Spinal cord (tissue), 10 donors: ENCODE data around the gene PXYLP1. TPM values are rescaled to one million over a fixed set of nuclear protein-coding genes. Genes with fewer than 3 reads are reported as not detected.
A peak's percentile ranks its signal among the peaks of the same experiment; 100 is the strongest.

Experiments
- DNase-seq, 6 donors: peaks; one replicate each; pipeline versions ENCODE4 v3.0.0 to v3.0.0-alpha.2; 2013 to 2015; ENCODE audit warnings: low spot score in 6 of 6, low read depth in 4 of 6
- H3K27ac ChIP-seq: one replicate; pipeline ENCODE4 v1.5.1; 2013; ENCODE audit warnings: low read depth, low read length, control low read depth
- H3K27me3 ChIP-seq: one replicate; pipeline ENCODE4 v1.6.1; 2013; ENCODE audit warnings: low read length; ENCODE audit not compliant: control insufficient read depth, insufficient read depth
- H3K36me3 ChIP-seq: one replicate; pipeline ENCODE4 v1.6.1; 2013; ENCODE audit warnings: low read length; ENCODE audit not compliant: control insufficient read depth, insufficient read depth
- H3K4me1 ChIP-seq: one replicate; pipeline ENCODE4 v1.6.1; 2013; ENCODE audit warnings: low read length; ENCODE audit not compliant: control insufficient read depth, insufficient read depth
- H3K4me3 ChIP-seq: one replicate; pipeline ENCODE4 v1.5.1; 2013; ENCODE audit warnings: low read depth, low read length, control low read depth
- H3K9me3 ChIP-seq: one replicate; pipeline ENCODE4 v1.6.1; 2013; ENCODE audit warnings: low read length; ENCODE audit not compliant: control insufficient read depth, insufficient read depth
- WGBS: methylation state at CpG from one replicate; pipeline ENCODE4 v1.1.5; 2013; ENCODE audit warnings: missing lambda C conversion rate; ENCODE audit not compliant: insufficient coverage; 5-methylcytosine and 5-hydroxymethylcytosine counted together
- long read RNA-seq, 4 donors: transcript quantifications; one replicate each; lab custom pipeline, GENCODE V29; 2026
- polyA plus RNA-seq, 2 donors: library from polyadenylated mRNA; unstranded; fragments of 120-200 nt; gene quantifications; one replicate each; pipeline ENCODE4 v1.2.1, GENCODE V29; 2013; ENCODE audit not compliant: insufficient read length in 2 of 2
- total RNA-seq, 2 donors: library from RNA; depleted of rRNA in 1 of 2; stranded (reverse); fragments of 120-200 nt in 1 of 2; fragments of >200 nt in 1 of 2; gene quantifications; one replicate each; pipeline versions ENCODE4 v1.2.3 to v1.2.4, GENCODE V29; 2013 to 2014
- donor health status: healthy.

Gene PXYLP1
- 10 to 100 TPM; 33.2 to 48.6 TPM for total RNA-seq
- polyA plus RNA-seq, result 10 to 100 TPM; 41.7 to 42.5 TPM
- long read RNA-seq, donor 1, transcript PXYLP1-201 (6 exons, 3,281 nt), result major isoform, 20 of 22 reads
- long read RNA-seq, donor 1, partial matches to known transcripts, result 0 of 22 reads
- long read RNA-seq, donor 1, other reads (novel, unspliced or antisense), result 0 of 22 reads
- long read RNA-seq, donor 2, transcript PXYLP1-201 (6 exons, 3,281 nt), result major isoform, 8 of 9 reads
- long read RNA-seq, donor 2, partial matches to known transcripts, result 0 of 9 reads
- long read RNA-seq, donor 2, other reads (novel, unspliced or antisense), result 0 of 9 reads
- long read RNA-seq, donor 3, partial matches to known transcripts, result 12 of 16 reads
- long read RNA-seq, donor 3, other reads (novel, unspliced or antisense), result 0 of 16 reads
- long read RNA-seq, donor 4, transcript PXYLP1-201 (6 exons, 3,281 nt), result major isoform, 10 of 15 reads
- long read RNA-seq, donor 4, partial matches to known transcripts, result 5 of 15 reads
- long read RNA-seq, donor 4, other reads (novel, unspliced or antisense), result 0 of 15 reads

- Histone ChIP-seq H3K36me3 (peaks cover 8% of the 10 kb centered on the region), H3K27ac (peak within 1 kb of the TSS; percentile 79), H3K4me1 (peaks cover 34% of the 10 kb centered on the region), H3K9me3 (no peaks in the 10 kb centered on the region), H3K4me3 (peak within 1 kb of the TSS; percentile 56), H3K27me3 (no peaks in the 10 kb centered on the region)
- under 1% methylated on average over 92 of the region's 92 CpGs for WGBS
- DNase-seq, result peak; percentile 61 to 96 (median 80)
Measured at GRCh38 chr3:141231101-141231951, at the start of gene PXYLP1. Gene PXYLP1, plus strand, starts transcription at chr3:141231825. Its CDS starts 28,351 bp downstream, at chr3:141260176.

GRCh38 chr3:141183606-141184005 is 48.0 kb upstream of the PXYLP1 start:
- DNase-seq, result no peak
- WGBS, result no CpG with 5 or more reads among the region's 2 CpGs
- peaks cover 4% of the 10 kb centered on the region for H3K9me3 ChIP-seq
- no peaks in the 10 kb centered on the region for H3K4me1 ChIP-seq
- H3K36me3 ChIP-seq, result no peaks in the 10 kb centered on the region
- no peak overlapping the region for H3K4me3 ChIP-seq
- H3K27me3 ChIP-seq, result no peaks in the 10 kb centered on the region
- no peak overlapping the region for H3K27ac ChIP-seq

- no peaks in the 10 kb centered on the region for H3K4me1 ChIP-seq
- no peak for DNase-seq
- no peaks in the 10 kb centered on the region for H3K27me3 ChIP-seq
- 94% methylated on average over 2 of the region's 4 CpGs for WGBS
- H3K27ac ChIP-seq, result no peak overlapping the region
- H3K36me3 ChIP-seq, result no peaks in the 10 kb centered on the region
- peaks cover 4% of the 10 kb centered on the region for H3K9me3 ChIP-seq
- H3K4me3 ChIP-seq, result no peak overlapping the region
Measured at GRCh38 chr3:141184430-141184829, 47.2 kb upstream of the PXYLP1 start.

- Histone ChIP-seq H3K4me3 (no peak overlapping the region), H3K9me3 (no peaks in the 10 kb centered on the region), H3K27me3 (no peaks in the 10 kb centered on the region), H3K27ac (no peak overlapping the region), H3K36me3 (no peaks in the 10 kb centered on the region), H3K4me1 (no peaks in the 10 kb centered on the region)
- 75% methylated on average over 2 of the region's 2 CpGs for WGBS
- DNase-seq, result no peak
Measured at GRCh38 chr3:141191097-141191749, 40.4 kb upstream of the PXYLP1 start.

GRCh38 chr3:141192345-141192744 is 39.3 kb upstream of the PXYLP1 start:
- 0% methylated on average over 6 of the region's 11 CpGs for WGBS
- Histone ChIP-seq H3K4me3 (no peak overlapping the region), H3K27ac (no peak overlapping the region), H3K27me3 (no peaks in the 10 kb centered on the region), H3K4me1 (no peaks in the 10 kb centered on the region), H3K36me3 (no peaks in the 10 kb centered on the region), H3K9me3 (no peaks in the 10 kb centered on the region)
- DNase-seq, result peak; percentile 91 to 99 (median 96)

- Histone ChIP-seq H3K4me3 (no peak overlapping the region), H3K4me1 (no peaks in the 10 kb centered on the region), H3K9me3 (no peaks in the 10 kb centered on the region), H3K36me3 (no peaks in the 10 kb centered on the region), H3K27me3 (no peaks in the 10 kb centered on the region), H3K27ac (no peak overlapping the region)
- 92% methylated on average over 10 of the region's 13 CpGs for WGBS
- DNase-seq, result no peak
Measured at GRCh38 chr3:141193066-141193830, 38.4 kb upstream of the PXYLP1 start.

- Histone ChIP-seq H3K4me3 (no peak overlapping the region), H3K27ac (no peak overlapping the region), H3K4me1 (no peaks in the 10 kb centered on the region), H3K9me3 (no peaks in the 10 kb centered on the region), H3K36me3 (no peaks in the 10 kb centered on the region), H3K27me3 (no peaks in the 10 kb centered on the region)
- WGBS, result 59% methylated on average over 3 of the region's 3 CpGs
- no peak for DNase-seq
Measured at GRCh38 chr3:141201122-141201521, 30.5 kb upstream of the PXYLP1 start.

GRCh38 chr3:141202682-141203081 is 28.9 kb upstream of the PXYLP1 start:
- no peaks in the 10 kb centered on the region for H3K27me3 ChIP-seq
- DNase-seq, result no peak

GRCh38 chr3:141203866-141204265 is 27.8 kb upstream of the PXYLP1 start:
- Histone ChIP-seq H3K9me3 (no peaks in the 10 kb centered on the region), H3K27me3 (no peaks in the 10 kb centered on the region), H3K36me3 (no peaks in the 10 kb centered on the region), H3K4me1 (no peaks in the 10 kb centered on the region), H3K27ac (no peak overlapping the region), H3K4me3 (no peak overlapping the region)
- no peak for DNase-seq
- WGBS, result no CpG with 5 or more reads among the region's 4 CpGs

More at GRCh38 chr3:141202682-141203081, 28.9 kb upstream of the PXYLP1 start:
- H3K36me3 ChIP-seq, result no peaks in the 10 kb centered on the region
- H3K9me3 ChIP-seq, result no peaks in the 10 kb centered on the region
- H3K4me3 ChIP-seq, result no peak overlapping the region
- H3K4me1 ChIP-seq, result no peaks in the 10 kb centered on the region
- no peak overlapping the region for H3K27ac ChIP-seq
- 62% methylated on average over 2 of the region's 4 CpGs for WGBS
